Panc1 (cell line): ENCODE results near the gene USF3. TPM values are rescaled to one million over a fixed set of nuclear protein-coding genes. Genes with fewer than 3 reads are reported as not detected.

ENCODE experiments used
- ATAC-seq: fragments of 200-7000 bp; cut with Tn5 transposase; 2 replicates; pipeline ENCODE4 v1.9.1; 2020; ENCODE audit warnings: mild to moderate bottlenecking, moderate library complexity
- BruUV-seq: library from RNA; stranded (reverse); fragments of 400-500 nt; replicated peaks from 2 replicates; lab custom pipeline; 2021; lab: Mats Ljungman, UMichigan
- CTCF ChIA-PET: fragments of 300-600 bp; sonication (Branson Sonifier 250); formaldehyde crosslinking; loops from one replicate; lab custom pipeline; 2022; ENCODE audit warnings: antibody characterized with exemption; lab: Charles Lee
- POLR2A ChIA-PET: fragments of 300-600 bp; sonication (Branson Sonifier 250); formaldehyde crosslinking; loops from one replicate; lab custom pipeline; 2022; ENCODE audit warnings: antibody characterized with exemption; lab: Charles Lee
- DNase-seq: peaks from one replicate; pipeline ENCODE4 v3.0.0-alpha.2; 2010; ENCODE audit warnings: low read depth, low spot score
- H3K27ac ChIP-seq: 2 replicates; pipeline ENCODE4 v1.5.1; 2011; ENCODE audit warnings: mild to moderate bottlenecking, low read length, inconsistent platforms
- H3K27me3 ChIP-seq: fragments of 200-500 bp; sonication (Bioruptor generic); 2 replicates; pipeline ENCODE4 v1.6.0; 2014; ENCODE audit warnings: low read length, inconsistent platforms; ENCODE audit not compliant: control insufficient read depth, insufficient read depth
- H3K36me3 ChIP-seq: fragments of 200-500 bp; sonication (Bioruptor generic); 2 replicates; pipeline ENCODE4 v1.5.1; 2014; ENCODE audit warnings: inconsistent platforms, mild to moderate bottlenecking, low read length, moderate library complexity; ENCODE audit not compliant: control insufficient read depth, insufficient read depth
- H3K4me1 ChIP-seq: 2 replicates; pipeline ENCODE4 v1.5.1; 2011; ENCODE audit warnings: inconsistent platforms, mild to moderate bottlenecking, low read length, moderate library complexity; ENCODE audit not compliant: control insufficient read depth, insufficient read depth
- H3K4me3 ChIP-seq, 2 experiments: 2 replicates each; pipeline ENCODE4 v1.5.1; 2011 to 2012; ENCODE audit warnings: low read depth in 2 of 2, low read length in 2 of 2, mild to moderate bottlenecking in 2 of 2, inconsistent platforms in 1 of 2, moderate library complexity in 1 of 2
- H3K9me3 ChIP-seq: fragments of 200-500 bp; sonication (Bioruptor generic); 2 replicates; pipeline ENCODE4 v1.5.1; 2014; ENCODE audit warnings: low read depth, mild to moderate bottlenecking, inconsistent platforms, low read length, moderate library complexity; ENCODE audit not compliant: control insufficient read depth, insufficient read depth
- POLR2AphosphoS5 ChIP-seq: IDR thresholded peaks from 2 replicates; pipeline ENCODE4 v1.6.1; 2012; ENCODE audit warnings: mild to moderate bottlenecking, low read depth, low read length, moderate library complexity
- REST ChIP-seq, 2 experiments: IDR thresholded peaks; 2 replicates each; pipeline ENCODE4 v1.6.1; 2011 to 2012; ENCODE audit warnings: low read depth in 2 of 2, control low read depth in 1 of 2, low read length in 1 of 2, mild to moderate bottlenecking in 1 of 2, moderate library complexity in 1 of 2; ENCODE audit not compliant: insufficient read depth in 1 of 2
- SIN3A ChIP-seq: IDR thresholded peaks from 2 replicates; pipeline ENCODE4 v1.6.1; 2012; ENCODE audit warnings: low read depth, mild to moderate bottlenecking, low read length, moderate library complexity, borderline replicate concordance; ENCODE audit not compliant: insufficient read depth
- TCF7L2 ChIP-seq: IDR thresholded peaks from 2 replicates; pipeline ENCODE4 v1.6.1; 2011; ENCODE audit warnings: mild to moderate bottlenecking, low read depth, low read length, inconsistent platforms
- in situ Hi-C: cut with HindIII; loops from 2 replicates; pipeline ENCODE4 v1.10.0; 2016; ENCODE audit warnings: low sequenced_read_pairs, low pct_unique_long_range_greater_than_20kb
- intact Hi-C: fragments of 100-400 bp; cut with micrococcal nuclease; formaldehyde crosslinking; loops from one replicate; pipeline ENCODE4 v1.10.0; 2022; ENCODE audit not compliant: unreplicated experiment
- total RNA-seq: library from RNA; stranded (reverse); gene quantifications from one replicate; pipeline ENCODE4 v1.2.1, GENCODE V29; 2021; ENCODE audit not compliant: unreplicated experiment
- TF ChIP-seq, protein P1 (sequence below): fragments of 450-650 bp; IDR thresholded peaks from 2 replicates; pipeline ENCODE4 v1.5.1; 2017; ENCODE audit warnings: mild to moderate bottlenecking

Gene USF3
- total RNA-seq, 1 experiment from 2014 or later, result 18.2 TPM

DNA sequence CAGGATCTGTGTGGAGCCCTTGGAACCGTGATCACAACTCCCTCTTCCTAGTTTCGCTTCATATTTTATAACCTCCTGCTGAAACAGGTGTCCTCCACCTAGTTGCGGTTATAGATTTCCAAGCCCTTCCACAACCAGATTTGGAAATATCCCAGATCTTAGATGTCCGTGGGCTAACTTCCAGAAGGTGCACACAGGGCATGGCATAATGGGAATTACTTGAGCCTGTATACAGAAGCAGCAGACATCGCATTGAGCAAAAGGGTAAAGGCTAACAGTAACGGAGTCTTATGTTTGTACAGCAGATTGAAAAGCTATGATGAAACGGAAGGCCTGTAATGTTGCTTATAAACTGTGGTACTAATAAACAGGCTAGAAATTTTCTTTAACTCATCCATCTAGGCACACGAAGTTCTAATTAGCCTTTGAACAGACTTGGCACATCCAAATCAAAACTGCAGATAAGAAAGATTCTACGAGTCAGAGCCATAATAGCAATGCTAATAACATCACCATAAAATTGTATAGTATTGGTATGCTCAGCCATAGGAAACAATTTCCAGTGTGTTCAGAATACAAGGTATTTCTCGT, 1.2 kb upstream of the USF3 start:
- DNase-seq (no peak), ATAC-seq (no peak)
- no TSS peak for BruUV-seq
- ChIA-PET CTCF (no interaction called here), POLR2A (no interaction called here)
- Histone ChIP-seq H3K4me3 (peak overlapping the region; percentile 78 to 97), H3K36me3 (no peaks in the 10 kb centered on the region), H3K9me3 (no peaks in the 10 kb centered on the region), H3K27me3 (no peaks in the 10 kb centered on the region), H3K27ac (peak overlapping the region; percentile 98), H3K4me1 (peaks cover 17% of the 10 kb centered on the region)
- in situ Hi-C loops (no loop called here), intact Hi-C loops (no loop called here)
- TF ChIP-seq, protein P1, sequence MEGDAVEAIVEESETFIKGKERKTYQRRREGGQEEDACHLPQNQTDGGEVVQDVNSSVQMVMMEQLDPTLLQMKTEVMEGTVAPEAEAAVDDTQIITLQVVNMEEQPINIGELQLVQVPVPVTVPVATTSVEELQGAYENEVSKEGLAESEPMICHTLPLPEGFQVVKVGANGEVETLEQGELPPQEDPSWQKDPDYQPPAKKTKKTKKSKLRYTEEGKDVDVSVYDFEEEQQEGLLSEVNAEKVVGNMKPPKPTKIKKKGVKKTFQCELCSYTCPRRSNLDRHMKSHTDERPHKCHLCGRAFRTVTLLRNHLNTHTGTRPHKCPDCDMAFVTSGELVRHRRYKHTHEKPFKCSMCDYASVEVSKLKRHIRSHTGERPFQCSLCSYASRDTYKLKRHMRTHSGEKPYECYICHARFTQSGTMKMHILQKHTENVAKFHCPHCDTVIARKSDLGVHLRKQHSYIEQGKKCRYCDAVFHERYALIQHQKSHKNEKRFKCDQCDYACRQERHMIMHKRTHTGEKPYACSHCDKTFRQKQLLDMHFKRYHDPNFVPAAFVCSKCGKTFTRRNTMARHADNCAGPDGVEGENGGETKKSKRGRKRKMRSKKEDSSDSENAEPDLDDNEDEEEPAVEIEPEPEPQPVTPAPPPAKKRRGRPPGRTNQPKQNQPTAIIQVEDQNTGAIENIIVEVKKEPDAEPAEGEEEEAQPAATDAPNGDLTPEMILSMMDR, result no peak
- TF ChIP-seq POLR2AphosphoS5, result no peak
- peak; percentile 38; the same call in 1 of the 2 replicates for TF ChIP-seq TCF7L2

DNA sequence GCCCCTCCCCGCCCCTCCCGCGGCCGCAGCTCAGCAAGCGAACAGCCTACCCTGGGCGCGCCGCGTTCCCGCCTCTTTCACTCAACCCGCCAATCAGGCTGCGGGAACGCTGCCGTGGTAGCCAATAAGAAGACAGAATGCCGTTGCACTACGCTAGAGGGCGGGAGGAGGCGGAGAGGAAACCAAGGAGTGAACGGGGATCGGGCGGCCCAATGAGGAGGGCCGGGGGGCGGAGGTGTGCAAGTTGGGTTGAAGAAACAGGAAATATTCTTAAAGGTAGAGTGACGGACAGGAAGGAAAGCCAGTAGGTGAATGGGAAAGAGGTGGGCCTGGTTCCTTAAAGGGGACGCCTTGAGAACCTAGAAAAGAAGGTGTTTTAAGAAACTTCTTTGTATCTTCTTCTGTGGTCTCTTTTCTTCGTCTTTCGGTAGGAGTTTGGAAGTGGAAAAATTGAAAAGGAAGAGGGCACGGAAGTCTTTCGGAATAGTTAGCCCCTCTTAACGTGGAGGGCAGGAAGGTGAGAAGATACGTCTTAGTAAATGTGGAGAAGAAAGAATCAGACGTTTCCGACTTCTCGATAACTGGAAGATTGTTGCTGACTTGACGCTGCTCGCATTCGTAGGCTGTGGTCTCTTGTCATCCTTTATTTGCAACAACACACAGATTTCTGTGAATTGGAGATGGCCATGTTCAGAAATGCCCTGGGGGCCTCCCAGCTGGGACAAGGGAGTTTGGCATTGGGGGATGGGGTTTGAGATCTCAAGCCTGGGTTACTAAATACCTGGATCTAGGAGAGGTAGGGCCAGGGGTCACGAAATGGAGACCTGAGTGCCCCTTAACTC, 437 bp upstream of the USF3 start:
- TSS peak; percentile 96 for BruUV-seq
- ChIA-PET CTCF (interaction anchor here (0.6 to 1.7 kb wide), 2 partner anchors 13 to 48 kb away, joined by 5 to 12 read pairs; partner anchors contain the start of gene NAA50), POLR2A (no interaction called here)
- Histone ChIP-seq H3K4me1 (peaks cover 17% of the 10 kb centered on the region), H3K4me3 (peak overlapping the region; percentile 78 to 97), H3K36me3 (no peaks in the 10 kb centered on the region), H3K27ac (peak overlapping the region; percentile 98), H3K27me3 (no peaks in the 10 kb centered on the region), H3K9me3 (no peaks in the 10 kb centered on the region)
- DNase-seq, result peak; percentile 99
- intact Hi-C loops (no loop called here), in situ Hi-C loops (no loop called here)
- peak; percentile 95 for ATAC-seq
- TF ChIP-seq SIN3A (peak; percentile 32), REST (IDR thresholded peaks at IDR 0.05; ENCODE audit: insufficient read depth in 1 of 2, low read depth in 2 of 2, low read length in 1 of 2) (no peak)

DNA sequence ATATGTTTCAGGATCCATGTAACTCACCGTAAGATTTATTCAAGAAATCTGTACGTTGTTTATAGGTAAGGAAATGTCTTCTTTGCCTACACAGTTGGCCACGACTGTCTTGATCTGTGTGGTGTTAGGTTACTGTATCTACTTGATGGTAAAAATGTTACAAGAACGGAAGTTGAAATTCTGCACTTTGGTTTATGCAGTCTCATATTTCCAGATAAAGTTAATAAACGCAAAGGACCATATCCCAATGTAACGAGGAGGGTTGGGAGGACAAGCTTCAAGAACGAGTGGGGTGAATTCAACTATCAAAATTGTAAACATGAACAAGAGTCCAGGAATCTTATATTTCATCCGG, 1.0 kb downstream of the USF3 start:
- ATAC-seq (no peak), DNase-seq (no peak)
- peak overlapping the region; percentile 85 for H3K27ac ChIP-seq
- intact Hi-C loops, result no loop called here
- no TSS peak for BruUV-seq
- no peaks in the 10 kb centered on the region for H3K36me3 ChIP-seq
- H3K9me3 ChIP-seq, result no peaks in the 10 kb centered on the region
- ChIA-PET CTCF (interaction anchor here (1.7 kb wide), 1 partner anchor 50 kb away, joined by 5 read pairs; the partner anchor contains the start of gene NAA50), POLR2A (no interaction called here)
- H3K27me3 ChIP-seq, result no peaks in the 10 kb centered on the region
- in situ Hi-C loops, result no loop called here
- no peak for TF ChIP-seq SIN3A
- peaks cover 17% of the 10 kb centered on the region for H3K4me1 ChIP-seq
- H3K4me3 ChIP-seq, result peak overlapping the region; percentile 58 to 80
